HG03060 (cell line): ENCODE data around the gene SPATA20.

Experiments used
- ATAC-seq: cut with Tn5 transposase; IDR thresholded peaks from one replicate; pipeline ENCODE4 v1.9.1; 2021; ENCODE audit warnings: low read depth, moderate number of reproducible peaks; ENCODE audit not compliant: unreplicated experiment

SPATA20 gene

DNA sequence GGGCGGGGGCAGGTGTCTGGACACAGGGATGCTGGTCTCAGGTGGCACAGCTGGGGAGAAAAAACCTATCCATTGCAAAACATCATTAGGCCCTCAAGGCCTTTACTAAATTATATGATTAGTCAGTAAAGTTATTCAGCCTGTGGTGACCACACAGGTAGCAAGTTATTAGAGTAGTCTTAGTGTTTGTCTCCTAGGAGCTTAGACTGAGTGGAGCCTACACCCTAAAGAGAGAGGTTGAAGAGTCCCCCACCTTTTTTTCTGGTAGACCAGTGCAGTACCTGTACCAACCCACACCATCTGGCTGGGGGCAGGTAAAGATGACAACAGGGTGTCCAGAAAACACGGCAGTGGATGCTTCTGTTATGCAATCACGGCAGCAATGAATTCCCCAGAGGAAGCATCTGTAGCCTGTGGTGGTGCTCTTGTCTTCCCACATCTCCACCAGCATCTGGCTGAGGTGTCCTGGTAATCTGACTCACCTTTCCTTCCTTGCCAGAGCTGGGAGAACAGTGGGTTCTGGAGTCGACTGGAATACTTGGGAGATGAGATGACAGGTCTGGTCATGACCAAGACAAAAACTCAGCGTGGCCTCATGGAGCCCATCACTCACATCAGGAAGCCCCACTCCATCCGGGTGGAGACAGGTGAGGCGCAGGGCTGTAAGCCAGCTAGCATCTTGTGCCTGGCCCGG, 27.7 kb upstream of the SPATA20 start:
- no peak for ATAC-seq

DNA sequence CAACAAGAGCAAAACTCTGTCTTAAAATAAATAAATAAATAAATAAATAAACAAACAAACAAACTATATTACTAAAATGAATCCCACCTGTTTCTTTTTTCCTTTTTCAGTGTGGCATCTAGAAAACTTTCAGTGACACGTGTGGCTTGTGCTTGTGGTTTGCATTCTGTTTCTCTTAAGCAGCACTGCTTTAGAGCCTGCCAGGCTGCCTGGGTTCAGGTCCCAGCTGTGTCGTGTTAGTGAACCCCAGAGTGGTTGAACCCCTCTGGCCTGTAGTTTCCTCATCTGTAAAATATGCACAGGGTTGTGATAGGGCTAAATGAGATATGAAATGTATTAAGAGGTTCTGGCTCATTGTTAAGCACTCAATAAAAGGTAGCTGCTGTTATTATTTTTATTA, 26.5 kb upstream of the SPATA20 start:
- no peak for ATAC-seq

DNA sequence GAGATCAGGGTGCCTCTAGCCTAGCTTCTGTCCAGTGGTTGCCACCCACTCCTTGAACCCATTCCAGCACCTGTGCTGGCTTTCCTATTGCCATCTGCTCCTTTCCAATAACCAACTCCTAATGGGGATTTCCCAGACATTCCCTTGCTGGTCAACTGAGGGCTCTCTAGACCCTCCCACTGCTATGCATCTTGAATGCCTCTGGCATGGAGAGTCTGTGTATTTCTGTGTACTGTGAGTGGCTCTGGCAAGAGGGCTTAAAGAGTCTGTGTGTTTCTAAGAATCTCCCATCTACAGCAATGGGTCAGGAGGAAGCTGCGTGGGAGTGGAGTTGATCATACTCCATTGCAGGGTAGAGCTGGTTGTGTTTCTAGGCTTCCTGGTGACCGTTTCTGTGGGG, 25.5 kb upstream of the SPATA20 start:
- ATAC-seq, result no peak

DNA sequence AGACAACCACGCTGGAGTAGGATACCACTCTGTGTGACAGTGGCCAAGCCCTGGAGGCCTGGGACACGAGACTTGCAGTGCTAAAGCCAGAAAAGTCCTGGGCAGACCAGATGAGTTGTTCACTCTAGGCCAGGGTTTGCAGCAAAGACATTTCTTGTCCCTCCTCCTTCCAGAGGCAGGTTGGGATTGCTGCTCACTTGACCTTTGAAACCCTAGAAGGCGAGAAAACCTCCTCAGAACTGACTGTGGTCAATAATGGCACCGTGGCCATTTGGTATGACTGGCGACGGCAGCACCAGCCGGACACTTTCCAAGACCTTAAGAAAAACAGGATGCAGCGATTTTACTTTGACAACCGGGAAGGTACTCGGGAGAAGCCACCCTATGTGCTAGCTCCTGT, 24.2 kb upstream of the SPATA20 start:
- ATAC-seq, result no peak

DNA sequence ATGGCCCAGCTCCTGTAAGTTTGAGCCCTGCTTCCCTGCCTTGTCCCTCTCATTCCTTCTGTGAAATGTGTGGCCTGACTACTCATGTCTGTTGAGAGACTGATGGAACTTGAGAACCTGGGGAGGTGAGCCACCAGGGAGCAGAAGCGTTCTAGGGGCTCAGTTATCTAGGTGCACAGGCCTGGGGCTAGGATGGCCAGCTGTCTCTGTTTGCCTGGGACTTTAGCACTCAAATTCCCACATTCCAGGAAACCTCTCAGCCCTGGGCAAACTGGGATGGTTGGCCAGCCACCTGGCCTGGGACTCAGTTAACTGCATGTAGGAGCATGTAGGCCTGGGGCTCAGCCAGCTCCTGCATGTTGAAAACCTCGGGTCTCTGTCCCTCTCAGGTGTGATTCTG, 23.8 kb upstream of the SPATA20 start:
- ATAC-seq, result no peak

DNA sequence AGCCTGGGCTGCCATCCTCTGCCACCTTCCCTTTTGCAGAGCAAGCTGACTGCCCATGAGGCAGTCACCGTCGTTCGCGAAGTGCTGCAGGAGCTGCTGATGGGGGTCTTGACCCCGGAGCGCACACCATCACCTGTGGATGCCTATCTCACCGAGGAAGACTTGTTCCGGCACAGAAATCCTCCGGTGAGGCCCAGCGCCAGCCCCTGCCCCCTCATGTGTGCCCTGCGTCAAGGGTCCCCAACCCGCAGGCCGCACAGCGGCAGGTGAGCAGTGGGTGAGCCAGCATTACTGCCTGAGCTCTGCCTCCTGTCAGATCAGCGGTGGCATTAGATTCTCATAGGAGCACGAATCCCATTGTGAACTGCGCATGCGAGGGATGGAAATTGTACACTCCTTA, 22.1 kb upstream of the SPATA20 start:
- ATAC-seq, result no peak

DNA sequence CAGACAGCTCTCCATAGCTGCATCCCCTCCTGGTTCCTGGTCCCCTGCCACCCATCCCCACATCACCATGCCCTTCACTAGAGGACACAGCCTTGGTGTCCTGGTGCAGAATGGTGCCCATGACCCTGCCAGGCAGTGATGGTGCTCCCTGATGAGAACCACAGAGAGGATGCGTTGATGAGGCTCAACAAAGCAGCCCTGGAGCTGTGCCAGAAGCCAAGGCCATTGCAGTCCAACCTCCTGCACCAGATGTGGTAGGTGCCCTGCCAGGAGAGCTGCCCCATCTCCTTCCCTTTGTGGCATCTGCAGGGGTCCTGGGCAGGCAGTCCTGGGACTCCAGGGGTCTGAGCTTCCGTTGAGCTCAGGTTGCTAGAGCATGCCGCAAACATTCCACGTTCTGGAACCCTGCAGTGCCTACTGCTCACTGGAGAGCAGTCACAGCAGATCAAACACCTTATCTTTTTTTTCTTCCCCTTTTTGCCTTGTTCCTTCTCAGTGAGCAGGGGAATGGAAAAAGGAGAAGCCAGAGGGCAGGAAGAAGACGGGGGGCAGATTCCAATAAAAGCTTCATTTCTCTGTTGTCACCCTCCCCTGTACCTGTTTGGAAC, 19.7 kb upstream of the SPATA20 start:
- no peak for ATAC-seq

DNA sequence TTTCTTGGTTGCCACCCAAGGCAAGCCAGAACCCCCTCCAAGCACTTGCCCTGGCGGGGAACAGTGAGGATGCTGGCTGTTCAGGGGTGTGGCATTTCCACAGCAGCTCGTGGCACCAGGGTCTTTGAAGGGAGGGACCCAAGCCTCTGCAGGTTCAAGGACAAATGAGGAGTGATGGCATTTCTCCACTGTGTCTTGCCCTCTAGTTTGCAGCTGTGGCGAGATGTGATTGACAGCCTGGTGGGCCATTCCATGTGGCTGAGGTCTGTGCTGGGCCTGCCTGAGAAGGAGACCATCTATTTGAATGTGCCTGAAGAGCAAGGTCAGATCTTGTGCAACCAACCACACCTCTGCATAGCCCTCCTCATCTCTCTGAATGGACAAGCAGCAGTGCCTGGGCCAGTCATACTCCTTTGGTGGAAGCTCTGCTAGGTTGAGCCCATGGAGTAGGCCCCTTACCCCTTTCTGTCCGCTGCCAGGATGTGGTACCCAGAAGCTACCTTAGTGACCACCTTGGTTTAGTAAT, 19.0 kb upstream of the SPATA20 start:
- no peak for ATAC-seq

DNA sequence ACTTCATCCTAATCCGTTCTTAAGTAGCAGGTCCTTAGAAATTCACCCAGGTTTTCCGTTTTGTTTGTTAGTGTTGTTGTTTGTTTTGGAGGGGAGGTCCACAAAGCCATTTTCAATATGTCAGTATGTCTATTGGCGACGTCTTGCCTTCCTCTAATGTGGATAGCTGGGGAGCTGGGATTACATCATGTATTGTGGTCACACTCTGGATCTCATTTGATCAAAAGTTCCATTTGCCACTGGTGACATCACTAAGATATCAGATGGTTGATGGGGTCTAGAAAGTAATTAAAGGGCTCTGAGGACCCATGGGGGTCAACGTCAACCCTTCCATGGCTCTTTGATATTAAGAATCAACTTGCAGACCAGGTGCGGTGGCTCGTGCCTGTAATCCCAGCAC, 17.1 kb upstream of the SPATA20 start:
- no peak for ATAC-seq

DNA sequence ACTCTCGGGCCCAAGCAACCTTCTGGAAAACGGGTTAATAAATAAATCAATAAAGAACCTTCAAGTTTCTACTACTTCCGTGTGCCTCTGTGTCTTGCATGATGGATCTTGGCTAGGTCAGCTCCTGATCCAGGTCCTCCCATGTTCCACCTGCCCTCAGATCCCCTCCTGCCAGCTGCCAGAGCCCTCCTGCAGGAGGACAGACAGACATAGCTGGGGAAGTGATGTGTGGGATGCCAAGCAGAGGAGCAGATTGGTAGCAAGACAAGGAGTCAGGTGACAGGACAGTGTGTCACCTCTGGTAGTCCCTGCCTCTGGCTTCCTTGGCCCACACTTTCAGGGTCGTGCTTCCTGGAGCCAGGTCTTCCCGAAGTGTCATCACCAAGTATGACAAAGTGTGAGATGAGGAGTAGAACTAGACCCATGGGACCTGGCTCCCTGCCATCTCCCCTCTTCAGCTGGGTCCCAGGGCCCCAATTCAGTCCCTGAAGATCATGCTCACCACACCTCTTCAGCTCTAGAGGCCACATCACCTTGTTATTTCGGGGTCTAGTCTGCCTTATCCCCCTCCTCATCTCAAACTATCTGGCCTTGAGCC, 15.4 kb upstream of the SPATA20 start:
- no peak for ATAC-seq

DNA sequence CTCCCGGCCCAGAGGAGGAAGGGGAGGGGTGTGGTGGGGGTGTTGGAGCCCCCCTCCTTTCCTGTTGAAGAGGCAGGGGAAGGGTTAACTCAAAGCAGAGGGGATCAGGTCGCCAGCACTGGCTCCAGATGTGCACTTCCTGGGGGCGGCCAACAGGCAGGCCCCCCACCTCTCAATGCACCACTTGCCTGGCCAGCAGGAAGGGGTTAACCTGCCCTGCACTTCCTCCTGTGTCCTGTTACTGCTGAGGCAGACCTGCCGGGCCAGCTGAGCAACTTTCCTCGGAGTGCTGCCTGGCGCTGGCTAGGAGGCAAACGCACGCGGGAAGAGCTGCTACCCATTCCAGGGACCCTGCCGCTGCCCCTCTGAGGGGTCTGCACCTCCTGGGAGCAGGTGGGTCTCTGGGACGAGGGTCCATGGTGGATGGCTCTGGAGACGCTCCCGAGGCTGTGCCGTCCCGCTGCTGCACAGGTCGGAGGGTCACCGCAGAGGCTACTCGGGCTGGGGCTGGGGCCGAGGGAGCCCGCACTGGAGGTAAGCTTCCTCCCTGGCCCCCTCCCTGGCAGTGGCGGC, 14.4 kb upstream of the SPATA20 start, which contains the start of gene EPN3:
Gene EPN3 (plus strand): TSS at position 284 of the 573 bp plus-strand sequence. CDS start 3,822 bp downstream, outside the sequence.
- ATAC-seq, result no peak

DNA sequence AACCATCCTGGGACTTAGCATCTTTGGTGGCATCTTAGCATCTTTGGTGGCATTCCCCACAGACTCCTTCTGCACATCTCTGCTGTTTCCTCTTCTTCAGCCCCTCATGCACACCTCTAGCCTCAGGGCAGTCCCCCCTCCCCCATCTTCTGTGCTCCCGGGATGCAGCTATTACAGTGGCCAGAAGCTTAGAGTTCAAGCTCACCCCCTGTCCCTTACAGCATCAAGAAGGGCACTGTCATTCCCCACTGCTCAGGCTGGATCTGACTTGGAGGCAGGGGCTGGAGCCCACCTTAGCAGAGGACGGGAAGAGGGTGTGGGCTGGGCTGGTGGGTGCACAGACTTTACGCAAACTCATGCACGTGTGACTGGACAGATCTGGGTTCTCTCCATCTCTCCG, 13.8 kb upstream of the SPATA20 start:
- ATAC-seq, result no peak

DNA sequence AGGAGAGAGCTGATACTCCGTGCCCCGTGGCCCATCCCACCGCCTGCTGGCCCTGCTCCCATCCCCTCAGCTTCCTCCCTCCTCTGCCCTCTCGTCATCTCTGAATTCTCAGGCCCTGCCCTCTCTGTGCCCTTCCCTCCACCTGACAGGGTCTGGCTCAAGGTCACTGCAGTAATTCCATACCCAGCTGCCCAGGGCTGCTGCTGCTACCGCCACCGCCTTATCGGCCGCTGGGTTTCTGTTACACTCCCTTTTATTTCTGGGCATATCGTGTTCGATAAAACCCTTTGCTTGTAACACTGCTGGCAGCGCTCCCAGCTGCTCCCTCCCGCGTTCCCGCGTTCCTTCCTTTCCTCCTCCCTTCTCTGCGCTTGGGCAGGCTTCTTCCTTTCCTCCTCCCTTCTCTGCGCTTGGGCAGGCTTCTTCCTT, 13.2 kb upstream of the SPATA20 start:
- ATAC-seq, result no peak

DNA sequence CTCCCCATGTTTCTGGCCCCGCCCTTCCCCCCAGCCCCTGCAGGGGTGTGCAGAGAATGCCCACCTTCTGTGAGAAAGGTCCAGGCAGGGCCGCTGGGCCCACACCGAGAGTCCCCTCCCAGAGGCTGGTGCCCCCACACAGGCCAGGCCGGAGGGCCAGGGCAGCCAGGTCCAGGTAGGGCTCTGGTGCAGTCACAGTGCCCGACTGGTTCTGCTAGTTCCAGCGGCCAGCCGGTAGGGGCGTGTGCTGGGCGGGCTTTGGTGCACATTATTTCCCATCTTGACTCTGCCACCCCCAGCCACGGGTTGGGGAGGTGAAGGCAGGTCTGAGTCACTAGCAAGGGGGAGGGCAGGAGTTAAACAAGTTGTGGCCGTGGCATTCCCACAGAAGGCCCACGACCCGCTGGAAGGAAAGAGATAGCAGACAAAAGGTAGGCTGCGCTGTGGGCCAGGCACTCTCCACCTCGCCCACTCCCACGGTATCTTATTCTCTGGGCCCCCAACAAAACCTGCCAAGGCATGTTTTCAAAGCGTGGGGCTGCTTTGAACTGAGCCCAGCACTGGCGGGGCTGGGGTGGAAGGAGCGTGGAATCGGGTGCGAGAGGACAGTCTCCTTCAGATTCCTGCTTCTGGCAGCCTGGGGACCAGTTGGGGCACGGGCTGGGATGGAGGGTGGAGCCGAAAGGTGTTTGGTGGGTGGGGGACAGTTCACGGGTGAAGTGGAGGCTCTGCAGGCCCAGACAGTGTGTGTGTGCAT, 12.6 kb upstream of the SPATA20 start:
- ATAC-seq, result no peak

DNA sequence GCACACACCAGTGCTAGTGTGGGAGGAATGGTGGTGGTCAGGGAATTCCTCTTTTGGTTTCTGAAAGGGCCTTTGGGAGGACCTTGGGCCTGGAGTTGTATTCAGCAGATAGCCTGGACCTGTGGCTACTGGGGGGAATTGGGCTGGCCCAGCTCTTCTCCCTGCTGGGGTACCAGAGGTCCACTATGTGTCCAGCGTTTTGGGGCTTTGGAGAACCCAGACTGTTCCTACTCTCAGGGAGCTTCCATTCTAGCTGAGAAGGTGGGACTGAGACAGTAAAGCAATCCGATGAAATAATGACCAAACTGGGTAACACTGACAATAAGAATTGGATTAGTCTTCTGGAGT, 12.0 kb upstream of the SPATA20 start:
- no peak for ATAC-seq

DNA sequence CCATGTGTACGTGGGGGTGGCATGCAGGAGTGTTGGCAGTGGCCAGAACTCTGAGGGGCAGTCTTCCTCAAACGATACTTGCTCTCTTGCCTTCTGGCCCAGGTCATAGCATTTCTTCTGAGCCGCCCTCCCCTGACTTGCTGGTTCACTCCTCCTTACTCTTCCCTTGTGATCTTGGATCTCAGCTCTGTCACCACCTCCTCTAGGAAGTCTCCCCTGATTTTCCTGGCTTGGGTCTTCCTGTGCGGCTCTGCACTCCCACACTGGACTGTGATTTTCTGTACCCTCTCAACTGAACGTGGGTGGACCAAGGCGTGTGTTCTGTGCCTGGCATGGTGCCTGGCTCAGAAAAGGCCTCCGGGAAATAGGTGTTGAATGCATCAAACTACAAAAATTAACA, 11.6 kb upstream of the SPATA20 start:
- no peak for ATAC-seq

DNA sequence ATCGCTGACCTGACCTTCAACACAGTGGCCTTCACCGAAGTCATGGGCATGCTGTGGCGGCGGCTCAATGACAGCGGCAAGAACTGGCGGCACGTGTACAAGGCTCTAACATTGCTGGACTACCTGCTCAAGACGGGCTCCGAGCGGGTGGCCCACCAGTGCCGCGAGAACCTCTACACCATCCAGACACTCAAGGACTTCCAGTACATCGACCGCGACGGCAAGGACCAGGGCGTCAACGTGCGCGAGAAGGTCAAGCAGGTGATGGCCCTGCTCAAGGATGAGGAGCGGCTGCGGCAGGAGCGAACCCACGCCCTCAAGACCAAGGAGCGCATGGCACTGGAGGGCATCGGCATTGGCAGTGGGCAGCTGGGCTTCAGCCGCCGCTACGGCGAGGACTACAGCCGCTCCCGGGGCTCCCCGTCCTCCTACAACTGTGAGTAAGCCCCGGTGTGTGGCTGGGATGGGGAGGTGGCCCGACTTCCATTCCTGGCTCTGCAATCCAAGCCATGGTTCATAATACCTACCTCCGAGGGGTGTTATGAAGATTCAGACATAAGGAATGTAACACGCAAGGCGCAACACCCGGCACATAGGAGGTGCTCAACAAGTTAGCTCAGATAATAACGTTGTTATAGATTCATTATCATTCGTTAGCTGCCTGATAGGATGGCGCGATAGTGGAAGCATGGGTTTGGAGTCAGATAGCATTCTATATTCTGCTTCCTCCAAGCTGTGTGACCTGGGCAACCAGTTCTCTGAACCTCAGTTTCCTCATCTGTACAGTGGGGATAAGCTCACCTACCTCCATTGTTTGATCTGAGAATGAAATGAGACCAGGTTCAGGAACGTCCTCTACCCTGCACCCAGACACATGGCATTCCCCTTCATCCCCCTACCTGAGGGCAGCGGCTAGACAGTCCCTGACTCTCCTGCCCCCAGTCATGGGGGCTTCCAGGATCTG, 10.0 kb upstream of the SPATA20 start:
- ATAC-seq, result no peak

DNA sequence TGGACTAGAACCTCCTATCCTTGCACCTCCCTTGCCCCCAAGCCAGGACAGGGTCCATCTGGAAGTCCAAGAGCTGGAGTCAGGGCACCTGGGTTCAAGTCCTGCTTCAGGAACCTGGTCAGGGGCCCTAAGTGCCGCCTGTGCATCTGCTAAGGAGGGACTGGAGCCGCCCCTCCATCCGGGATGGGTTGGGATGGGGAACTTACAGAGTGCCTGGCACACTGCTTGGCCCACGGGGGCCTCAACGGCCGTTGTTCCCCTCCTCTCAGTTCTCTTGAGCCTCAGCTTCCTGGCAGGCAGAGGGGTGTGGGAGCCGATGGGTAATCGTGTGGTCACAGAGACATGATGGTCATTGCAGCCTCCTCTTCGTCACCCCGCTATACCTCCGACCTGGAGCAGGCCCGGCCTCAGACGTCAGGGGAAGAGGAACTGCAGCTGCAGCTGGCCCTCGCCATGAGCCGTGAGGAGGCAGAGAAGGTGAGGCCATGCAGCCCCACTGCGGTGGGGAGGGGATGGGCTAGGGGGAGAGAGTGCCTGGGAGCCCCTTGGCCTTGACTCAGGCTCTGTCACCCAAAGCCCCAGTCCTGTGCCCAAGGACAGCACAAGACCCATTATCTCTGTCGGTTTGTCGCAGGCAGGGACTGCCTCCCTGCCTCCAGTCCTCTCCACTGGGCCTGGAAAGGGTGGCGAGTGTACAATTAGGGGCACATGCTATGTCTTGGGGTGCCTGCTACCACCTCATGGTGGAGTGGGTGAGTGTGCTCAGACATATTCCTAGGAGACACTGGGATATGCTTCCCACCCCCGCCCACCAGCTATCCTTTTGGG, 9.0 kb upstream of the SPATA20 start:
- ATAC-seq, result no peak
